Cardiac septum (tissue), 1 donor: ENCODE results near the gene PLA2G6. TPM values are rescaled to one million over a fixed set of nuclear protein-coding genes. Genes with fewer than 3 reads are reported as not detected.
"Not testable (repeated sequence)": the region's sequence is repeated elsewhere in the genome, so short reads cannot be mapped to it uniquely, and the experiment has no call there.

ENCODE experiments used
- DNase-seq: peaks from one replicate; pipeline ENCODE4 v3.0.0-alpha.2; 2020; ENCODE audit warnings: low spot score
- intact Hi-C: fragments of 100-400 bp; cut with DNase I; formaldehyde crosslinking; loops from one replicate; pipeline ENCODE4 v1.14.0; 2022
- total RNA-seq: library from RNA; stranded (reverse); fragmentation: NEBNext Ultra II Directional; extraction: Animal tissue kit (Norgen Biotek cat#: 25700); gene quantifications from one replicate; pipeline ENCODE4 v1.2.1, GENCODE V29; 2021
- donor health status: DM: no; HTN: no; CAD: no.

PLA2G6 gene
- total RNA-seq, 1 donor from 2014 or later: 12.5 TPM

DNA sequence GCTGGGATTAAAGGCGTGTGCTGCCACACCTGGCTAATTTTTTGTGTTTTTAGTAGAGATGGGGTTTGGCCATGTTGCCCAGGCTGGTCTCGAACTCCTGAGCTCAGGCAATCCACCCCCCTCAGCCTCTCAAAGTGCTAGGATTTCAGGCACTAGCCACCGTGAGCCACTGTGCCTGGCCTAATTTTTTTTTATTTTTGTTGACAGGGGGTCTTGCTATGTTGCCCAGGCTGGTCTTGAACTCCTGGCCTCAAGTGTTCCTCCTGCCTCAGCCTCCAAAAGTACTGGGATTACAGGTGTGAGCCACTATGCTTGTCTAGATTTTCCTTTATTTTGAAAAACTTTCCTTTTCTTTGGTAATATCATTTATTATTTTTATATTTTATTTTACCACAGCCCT is 35.5 kb downstream of the PLA2G6 start:
- intact Hi-C loops: not testable (repeated sequence)
- DNase-seq: peak; percentile 10

DNA sequence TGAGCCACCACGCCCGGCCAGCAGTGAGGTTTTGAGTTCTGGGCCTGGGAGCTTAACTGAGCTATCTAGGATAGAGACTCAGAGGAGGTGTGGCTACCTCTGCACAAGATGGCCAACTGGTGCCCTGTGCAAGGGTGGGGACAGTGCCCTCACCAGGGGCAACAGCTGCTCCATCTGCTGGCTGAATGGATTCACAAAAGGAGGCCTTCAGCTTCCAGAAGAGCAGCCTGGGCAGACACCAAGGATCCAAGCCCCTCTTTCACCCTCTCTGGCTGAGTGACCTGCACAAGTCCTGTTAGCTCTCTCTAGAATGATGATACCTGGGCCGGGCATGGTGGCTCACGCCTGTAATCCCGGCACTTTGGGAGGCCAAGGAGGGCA is 37.6 kb downstream of the PLA2G6 start:
- intact Hi-C loops: no loop called here
- peak; percentile 24 for DNase-seq

DNA sequence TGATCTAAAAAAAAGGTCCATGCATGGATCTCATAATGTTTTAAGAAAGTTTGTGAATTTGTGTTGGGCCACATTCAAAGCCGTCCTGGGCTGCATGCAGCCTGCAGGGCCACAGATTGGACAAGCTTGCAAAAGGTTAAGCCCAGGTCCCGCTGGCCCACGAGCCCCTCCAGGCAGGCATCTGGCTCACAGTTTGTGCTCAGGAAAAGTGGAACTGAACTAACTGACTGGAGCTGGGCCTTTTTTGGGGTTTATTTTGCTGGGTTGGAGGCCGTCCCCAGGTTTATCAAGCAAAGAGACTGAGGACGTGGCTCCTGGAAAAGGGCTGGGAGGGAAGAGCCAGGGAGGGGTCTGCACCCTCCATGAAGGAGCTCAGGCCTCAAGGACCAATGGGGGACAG is 39.0 kb downstream of the PLA2G6 start:
- intact Hi-C loops: no loop called here
- DNase-seq: no peak

DNA sequence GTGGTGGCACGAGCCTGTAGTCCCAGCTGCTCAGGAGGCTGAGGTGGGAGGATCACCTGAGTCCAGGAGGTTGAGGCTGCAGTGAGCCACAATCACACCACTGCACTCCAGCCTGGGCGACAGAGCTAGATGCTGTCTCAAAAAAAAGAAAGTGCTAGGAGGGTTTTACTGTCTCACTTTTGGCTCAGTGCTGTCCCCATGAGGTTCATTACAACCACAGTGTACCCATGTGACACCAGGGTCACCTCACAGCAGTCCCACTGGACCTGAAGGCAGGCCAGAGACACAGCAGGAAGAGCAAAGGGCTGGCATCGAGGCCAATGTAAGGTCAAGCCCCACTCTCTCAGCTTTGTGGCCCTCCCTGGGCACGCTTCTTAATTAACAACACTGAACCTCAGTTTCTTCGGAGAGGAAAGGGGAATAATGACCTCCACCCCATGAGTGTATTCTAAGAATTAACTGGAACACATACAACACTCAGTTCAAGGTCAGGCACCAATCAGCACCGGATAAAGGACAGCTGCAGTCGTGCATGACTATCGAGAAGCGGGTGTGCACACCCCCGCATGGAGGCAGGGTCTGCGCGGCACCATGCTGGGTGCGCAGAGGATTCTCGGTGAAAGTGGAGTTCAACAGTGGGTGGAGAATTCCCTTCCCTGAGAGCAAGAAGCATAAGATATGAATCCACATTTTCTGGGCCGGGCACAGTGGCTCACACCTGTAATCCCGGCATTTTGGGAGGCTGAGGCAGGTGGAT is 40.2 kb downstream of the PLA2G6 start:
- no peak for DNase-seq
- intact Hi-C loops: no loop called here

DNA sequence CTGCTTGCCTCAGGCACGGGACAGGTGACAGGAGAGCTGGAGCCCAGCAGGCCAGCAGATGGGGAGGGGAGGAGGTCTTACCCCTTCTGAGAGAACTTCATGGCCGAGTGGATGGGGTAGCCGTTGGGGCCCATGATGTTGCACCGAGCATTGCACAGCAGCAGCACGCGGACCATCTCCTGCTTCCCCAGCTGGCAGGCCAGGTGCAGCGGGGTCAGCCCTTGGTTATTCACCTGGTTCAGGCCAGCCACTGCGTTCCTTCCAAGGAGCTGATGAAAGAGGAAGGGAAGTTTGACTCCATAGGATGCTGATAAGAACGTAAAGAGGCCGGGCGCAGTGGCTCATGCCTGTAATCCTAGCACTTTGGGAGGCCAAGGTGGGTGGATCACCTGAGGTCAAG is 41.7 kb downstream of the PLA2G6 start:
- DNase-seq: peak; percentile 70
- intact Hi-C loops: no loop called here

DNA sequence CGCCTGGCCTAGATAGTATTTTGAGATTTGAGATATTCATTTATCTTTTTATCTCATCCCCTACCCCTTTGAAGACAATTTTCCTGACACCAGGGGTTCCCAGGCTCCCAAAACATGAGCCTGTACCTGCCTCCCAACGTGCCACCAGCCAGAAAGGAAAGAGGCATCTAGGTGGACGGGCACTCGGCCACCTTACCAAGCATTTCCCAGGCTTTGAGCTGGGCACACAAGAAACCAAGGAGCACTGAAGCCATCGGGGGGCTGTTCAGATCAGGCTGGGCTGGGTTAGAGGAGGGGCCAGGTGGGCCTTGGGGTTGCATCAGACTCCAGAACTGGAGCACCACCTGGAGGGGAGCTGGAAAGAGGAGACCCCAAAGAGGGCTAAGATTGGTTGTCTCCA is 42.7 kb downstream of the PLA2G6 start:
- intact Hi-C loops: no loop called here
- DNase-seq: peak; percentile 15

DNA sequence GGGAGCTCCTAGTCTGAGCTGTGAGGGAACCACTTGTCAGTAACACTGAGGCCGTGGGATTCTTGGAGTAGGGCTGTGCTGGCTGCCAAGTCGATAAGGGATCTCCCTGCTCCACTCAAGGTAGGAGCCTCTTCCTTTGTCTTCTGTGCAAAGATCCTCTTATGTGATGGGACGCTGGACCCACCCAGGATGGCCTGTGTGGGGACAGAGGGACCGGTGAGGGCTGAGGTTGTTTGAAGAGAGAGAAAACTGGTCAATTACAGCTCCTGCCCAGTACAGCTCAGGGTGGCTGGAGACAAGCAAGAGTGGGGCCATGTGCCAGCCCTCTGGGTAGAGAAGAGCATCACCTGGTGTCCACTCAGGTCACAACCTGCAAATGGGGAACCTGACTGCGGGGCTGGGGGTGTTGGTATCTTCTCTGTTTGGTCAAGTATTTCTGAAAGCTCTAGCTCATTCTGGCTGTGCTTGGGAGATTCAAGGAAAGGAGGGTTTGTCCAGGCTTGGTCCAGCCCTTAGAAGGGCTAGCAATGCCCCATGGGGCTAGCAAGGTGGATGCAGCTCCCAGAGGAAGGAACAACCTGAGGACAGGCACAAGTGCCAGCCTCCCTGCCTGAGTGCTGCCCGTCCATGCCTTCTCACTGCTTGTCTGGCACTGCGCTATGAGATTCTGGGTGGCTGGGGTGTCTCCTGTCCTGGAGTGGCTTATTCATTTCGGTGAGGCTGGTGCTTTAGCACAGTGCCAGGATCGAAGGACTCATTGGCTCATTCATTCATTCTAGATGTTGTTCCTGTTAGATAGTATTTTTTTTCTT is 43.5 kb downstream of the PLA2G6 start:
- intact Hi-C loops: no loop called here
- peak; percentile 47 for DNase-seq

DNA sequence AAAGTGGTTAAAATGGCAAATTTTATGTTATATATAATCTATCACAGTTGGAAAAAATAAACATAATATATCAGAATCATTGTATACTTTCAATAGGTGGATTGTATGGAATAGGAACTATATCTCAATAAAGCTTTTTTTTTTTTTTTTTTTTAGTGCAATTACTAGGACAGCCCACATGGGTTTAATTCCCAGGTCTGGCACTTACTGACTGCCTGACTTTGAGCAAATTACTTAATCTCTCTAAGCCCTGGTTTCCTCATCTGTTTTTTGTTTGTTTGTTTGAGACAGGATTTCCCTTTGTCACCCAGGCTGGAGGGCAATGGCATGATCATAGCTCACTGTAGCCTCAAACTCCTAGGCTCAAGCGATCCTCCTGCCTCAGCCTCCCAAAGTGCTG is 45.0 kb downstream of the PLA2G6 start:
- no peak for DNase-seq
- intact Hi-C loops: no loop called here

DNA sequence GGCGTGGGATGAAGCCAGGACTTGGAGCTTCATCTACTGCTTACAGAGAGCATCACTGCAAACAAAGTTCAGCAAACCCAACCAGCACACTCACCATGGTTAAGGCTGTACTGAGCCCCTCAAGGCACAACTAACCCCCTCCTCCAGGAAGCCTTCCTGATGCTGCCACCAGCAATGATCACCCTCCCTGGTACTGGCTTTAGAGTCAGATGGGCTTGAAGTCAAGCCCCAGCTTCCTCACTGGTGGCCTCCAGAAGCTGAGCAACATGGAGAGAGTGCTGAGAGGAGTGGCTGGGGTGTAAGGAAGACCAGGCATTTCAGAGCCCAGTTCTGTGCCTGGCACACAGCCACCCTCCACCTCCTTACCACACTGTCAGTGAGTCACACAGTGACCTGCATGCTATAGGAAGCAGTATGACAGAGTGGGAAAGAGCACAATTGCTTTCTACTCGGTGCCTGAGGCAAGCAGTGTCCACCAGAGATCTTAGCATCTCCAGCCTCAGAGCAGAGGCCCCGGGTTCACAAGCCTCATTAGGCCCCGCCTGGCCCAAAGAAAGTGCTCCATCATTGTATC is 46.4 kb downstream of the PLA2G6 start:
- DNase-seq: peak; percentile 31
- intact Hi-C loops: no loop called here

DNA sequence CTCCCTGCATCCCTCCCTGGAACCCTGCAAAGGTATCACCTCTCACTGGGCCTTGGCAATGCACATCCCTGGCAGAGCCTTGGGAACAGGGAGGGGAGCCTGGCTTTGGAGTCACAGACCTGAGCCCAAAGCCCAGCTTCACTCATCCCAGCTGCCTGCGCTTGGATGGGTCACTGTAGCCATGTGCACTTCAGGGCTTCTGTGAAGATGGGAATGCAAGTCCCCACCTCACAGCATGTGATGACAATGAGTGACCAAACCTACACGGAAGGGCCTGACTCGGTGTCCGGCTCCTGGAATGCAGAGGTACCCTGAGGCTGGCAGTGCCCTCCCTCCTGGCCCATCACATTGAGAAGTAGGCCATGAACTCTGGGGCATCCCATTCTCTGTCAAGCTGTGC is 48.3 kb downstream of the PLA2G6 start:
- intact Hi-C loops: no loop called here
- DNase-seq: peak; percentile 74

DNA sequence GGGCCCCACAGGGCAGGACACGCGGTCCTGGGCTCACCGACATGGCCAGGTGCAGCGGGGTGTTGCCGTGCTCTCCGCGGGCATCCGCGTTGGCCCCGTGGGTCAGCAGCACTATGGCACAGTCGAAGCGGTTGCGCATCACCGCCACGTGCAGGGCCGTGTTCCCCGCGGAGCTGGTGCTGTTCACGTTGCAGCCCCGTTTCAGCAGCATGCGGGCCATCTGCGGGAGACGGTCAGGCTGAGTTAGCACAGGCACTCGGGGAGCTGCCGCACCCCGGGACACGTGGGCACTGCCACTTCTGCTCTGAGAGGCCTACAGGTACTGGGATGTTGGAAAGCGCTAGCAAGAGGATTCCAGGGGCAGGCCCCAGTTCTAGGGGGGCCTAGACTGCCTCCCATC is 48.8 kb downstream of the PLA2G6 start:
- peak; percentile 55 for DNase-seq

DNA sequence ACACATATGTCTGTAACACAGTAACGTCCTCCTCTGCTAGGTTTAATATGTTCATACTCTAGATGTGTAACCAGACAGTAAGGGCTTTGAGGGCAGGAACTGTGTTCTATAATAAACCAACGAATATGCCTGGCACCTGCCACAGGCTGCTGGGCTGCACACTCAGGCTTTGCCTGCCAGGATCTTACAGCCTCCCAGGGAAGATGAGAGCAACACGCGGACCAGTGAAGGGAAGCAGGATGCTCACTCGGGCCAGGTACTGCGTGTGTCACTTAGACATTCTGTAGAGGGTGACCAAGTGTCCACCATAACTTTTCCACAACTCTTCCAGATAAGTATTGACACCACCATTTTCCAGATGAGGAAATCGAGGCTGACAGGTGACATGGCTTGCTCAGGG is 49.5 kb downstream of the PLA2G6 start:
- intact Hi-C loops: no loop called here
- peak; percentile 41 for DNase-seq

More for the DNA sequence above, 48.8 kb downstream of the PLA2G6 start:
- intact Hi-C loops: no loop called here

DNA sequence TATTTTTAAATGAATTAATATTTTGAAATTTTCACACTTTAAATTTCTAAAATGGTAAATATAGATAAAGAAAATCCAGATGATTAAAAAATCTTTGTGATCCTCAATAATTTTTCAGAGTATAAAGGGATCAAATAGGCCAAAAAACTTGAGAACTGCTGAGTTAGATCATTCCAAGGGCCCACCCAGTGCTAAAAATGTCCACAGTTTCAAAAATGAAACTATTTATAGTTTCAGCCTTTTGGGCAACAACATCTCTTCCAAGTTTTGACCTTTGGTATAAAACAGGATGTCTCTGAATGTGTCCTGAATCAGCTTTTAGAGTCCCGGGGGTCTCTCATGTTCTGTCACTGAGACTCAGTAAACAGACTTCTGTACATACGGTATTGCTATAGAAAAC is 50.2 kb downstream of the PLA2G6 start:
- no peak for DNase-seq
- intact Hi-C loops: no loop called here

DNA sequence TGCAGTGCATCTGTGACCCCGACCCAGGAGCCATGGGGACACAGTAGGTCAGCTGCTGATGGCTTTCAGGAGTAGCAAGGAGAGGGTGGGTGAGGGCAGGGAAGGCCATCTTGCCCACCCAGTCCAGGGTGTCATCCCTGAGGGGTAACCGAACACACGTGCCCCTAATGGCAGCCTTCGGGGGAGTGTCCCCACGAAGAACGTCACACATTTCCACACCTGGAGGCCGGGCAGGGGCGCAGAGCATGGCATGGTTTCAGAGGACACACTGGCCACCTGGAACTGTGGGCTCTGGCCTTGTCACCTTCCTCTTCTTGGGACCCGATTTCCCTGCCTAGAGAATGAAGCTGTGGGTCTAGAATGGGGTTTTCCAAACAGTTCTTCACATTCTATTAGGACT is 51.8 kb downstream of the PLA2G6 start:
- intact Hi-C loops: no loop called here
- no peak for DNase-seq

DNA sequence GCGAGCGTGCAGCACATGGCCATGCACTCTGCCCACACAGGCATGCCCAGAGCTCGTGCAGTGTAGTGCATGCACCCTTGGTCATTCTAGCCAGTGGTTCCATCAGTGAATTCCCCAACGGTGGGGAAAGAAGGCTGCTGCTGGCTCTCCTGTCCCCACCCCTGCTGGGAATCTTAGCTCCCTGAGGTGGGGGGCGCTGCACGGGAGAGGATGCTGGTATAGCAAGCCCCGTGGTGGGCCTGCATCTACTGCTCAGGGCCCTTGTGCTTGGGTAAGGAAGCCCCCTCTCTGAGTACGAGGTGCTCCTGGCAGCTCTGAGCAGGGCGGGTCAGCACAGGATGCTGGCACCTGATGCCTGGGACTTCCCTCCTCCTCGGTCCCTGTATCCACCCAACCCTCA is 52.6 kb downstream of the PLA2G6 start:
- intact Hi-C loops: no loop called here
- no peak for DNase-seq

DNA sequence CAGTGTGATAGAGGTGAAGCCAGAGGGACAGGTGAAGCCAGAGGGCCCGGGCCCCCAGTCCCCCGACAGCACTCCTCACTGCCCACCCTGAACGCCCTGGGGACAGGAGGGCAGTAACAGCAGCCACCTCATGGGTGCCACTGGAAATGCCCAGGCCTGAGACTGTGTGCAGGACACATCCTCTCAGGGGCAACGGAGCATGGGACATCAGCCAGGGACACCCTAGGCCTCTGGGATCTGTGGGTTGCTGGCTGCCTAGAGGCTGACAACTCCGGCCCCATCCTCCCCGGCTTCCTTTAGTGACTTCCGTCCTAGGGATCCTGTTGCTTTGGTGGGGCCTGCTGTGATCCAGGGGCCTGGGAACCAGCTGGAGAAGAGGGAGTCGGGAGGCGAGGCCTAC is 53.8 kb downstream of the PLA2G6 start:
- intact Hi-C loops: no loop called here
- DNase-seq: no peak

DNA sequence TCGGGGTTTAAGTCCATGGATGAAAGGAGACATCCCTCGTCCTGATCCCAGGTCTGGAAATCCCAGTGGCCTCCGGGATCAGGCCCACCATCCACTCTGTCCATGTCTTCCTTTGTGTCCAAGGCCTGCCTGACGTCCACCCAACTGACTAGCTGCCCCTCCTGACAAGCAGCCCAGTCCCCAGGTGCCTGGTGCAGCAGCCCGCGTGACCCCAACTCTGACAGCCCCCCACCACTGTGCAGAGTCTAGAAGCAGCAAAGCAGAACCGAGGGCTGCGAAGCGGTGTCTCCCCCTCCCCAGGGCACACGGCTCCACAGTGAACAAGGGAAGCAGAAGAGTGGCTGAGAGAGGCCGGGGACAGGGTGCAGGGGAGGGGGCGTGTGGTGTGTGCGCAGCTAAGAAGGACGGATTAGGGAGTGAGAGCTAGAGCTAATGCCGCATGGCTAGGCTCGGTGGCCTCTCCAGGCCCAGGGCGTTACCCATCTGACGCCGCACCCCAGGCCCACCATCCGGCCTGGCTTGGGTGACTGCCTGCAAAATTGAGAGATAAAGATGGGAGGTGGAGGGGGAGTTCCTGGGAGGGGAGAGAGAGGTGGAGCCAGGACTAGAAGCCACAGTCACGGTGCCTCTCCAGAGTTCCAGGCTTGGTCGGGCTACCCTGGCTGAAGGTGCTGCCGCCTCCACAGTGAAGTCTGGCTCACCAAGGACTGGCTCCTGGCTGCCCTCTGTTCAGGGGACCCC is 54.5 kb downstream of the PLA2G6 start:
- intact Hi-C loops: no loop called here
- DNase-seq: no peak

DNA sequence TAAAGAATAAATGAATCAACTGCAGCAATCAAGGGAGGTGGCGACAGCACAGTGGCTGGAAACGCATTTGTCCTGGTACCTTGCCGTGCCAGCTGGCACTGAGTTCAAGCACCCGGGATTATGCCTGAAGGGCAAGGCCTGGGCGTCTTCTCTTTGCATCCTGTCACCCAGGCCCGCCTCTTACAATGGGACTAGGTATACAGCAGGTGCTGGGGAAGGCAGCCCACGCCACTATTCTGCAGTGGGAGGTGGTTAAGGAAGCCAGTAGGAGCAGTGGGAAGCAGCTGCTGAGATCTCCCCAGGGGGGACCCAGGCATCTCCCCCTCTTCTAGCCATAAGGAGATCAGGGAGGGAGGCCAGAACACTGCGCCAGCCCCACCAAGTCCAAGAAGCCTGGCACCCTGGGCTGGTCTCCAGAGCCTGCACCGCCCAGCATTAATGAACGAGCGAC is 55.9 kb downstream of the PLA2G6 start:
- no peak for DNase-seq
- intact Hi-C loops: no loop called here

DNA sequence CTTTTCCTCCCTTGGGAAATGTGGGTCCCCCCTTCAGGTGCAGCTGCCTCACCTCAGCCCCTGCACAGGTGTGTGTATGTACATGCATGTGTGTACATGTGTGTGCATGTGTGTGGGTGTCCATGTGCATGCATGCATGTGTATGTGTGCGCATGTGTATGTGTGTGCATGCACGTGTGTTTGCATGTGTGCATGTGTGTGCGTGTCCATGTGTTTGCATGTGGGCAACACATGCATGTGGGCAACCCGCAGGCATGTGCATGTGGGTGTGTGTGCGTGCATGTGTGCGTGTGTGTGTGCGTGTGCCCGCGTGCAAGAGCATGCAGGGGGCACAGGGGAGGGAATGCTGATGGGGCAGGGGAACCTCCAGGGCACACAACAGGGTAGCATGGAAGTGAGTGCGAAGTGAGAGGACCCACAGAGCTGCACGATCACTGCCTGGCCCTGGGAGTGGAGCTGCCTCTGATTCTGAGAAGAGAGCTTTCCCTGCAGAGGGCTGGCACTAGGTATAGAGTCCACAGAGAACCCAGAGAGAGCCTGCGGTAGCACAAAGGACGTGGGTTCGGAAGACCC is 56.5 kb downstream of the PLA2G6 start:
- intact Hi-C loops: no loop called here
- no peak for DNase-seq
